ENCODE results near the gene LAIR1.
"Not testable (repeated sequence)": the region's sequence is repeated elsewhere in the genome, so short reads cannot be mapped to it uniquely, and the experiment has no call there.

The LAIR1 gene

GRCh38 chr19:54339646-54340358, 24.9 kb downstream of the LAIR1 start:
- DNase-seq, result peak; percentile 69

- DNase-seq, result no peak
Measured at GRCh38 chr19:54338521-54338920, 26.2 kb downstream of the LAIR1 start.

GRCh38 chr19:54337858-54338230, 26.9 kb downstream of the LAIR1 start:
- no peak for DNase-seq

GRCh38 chr19:54336893-54337857, 27.6 kb downstream of the LAIR1 start:
- DNase-seq, result no peak

GRCh38 chr19:54335979-54336892, 28.5 kb downstream of the LAIR1 start:
- no peak for DNase-seq

- peak; percentile 72 for DNase-seq
Measured at GRCh38 chr19:54335164-54335563, 29.6 kb downstream of the LAIR1 start.

- no peak for DNase-seq
Measured at GRCh38 chr19:54333586-54334298, 31.0 kb downstream of the LAIR1 start.

- no peak for DNase-seq
Measured at GRCh38 chr19:54332149-54332548, 32.6 kb downstream of the LAIR1 start.

GRCh38 chr19:54331626-54332025, 33.1 kb downstream of the LAIR1 start:
- no peak for DNase-seq

GRCh38 chr19:54329476-54330165, 35.1 kb downstream of the LAIR1 start:
- DNase-seq, result no peak

GRCh38 chr19:54328781-54329180, 36.0 kb downstream of the LAIR1 start:
- not testable (repeated sequence) for DNase-seq

- DNase-seq, result no peak
Measured at GRCh38 chr19:54325631-54326030, 39.1 kb downstream of the LAIR1 start.

- DNase-seq, result peak; percentile 83
Measured at GRCh38 chr19:54325194-54325621, 39.5 kb downstream of the LAIR1 start.

- no peak for DNase-seq
Measured at GRCh38 chr19:54324071-54324470, 40.7 kb downstream of the LAIR1 start.

- not testable (repeated sequence) for DNase-seq
Measured at GRCh38 chr19:54322934-54323333, 41.8 kb downstream of the LAIR1 start.

GRCh38 chr19:54322295-54322694, 42.4 kb downstream of the LAIR1 start:
- not testable (repeated sequence) for DNase-seq

- peak; percentile 33 for DNase-seq
Measured at GRCh38 chr19:54319892-54320670, 44.6 kb downstream of the LAIR1 start.

GRCh38 chr19:54319049-54319448, 45.7 kb downstream of the LAIR1 start:
- peak; percentile 97 for DNase-seq

GRCh38 chr19:54317965-54318240, 46.8 kb downstream of the LAIR1 start:
- no peak for DNase-seq

- peak; percentile 62 for DNase-seq
Measured at GRCh38 chr19:54317108-54317964, 47.4 kb downstream of the LAIR1 start.
